Posterior cingulate gyrus (tissue), 11 donors: ENCODE data around the gene LAPTM4A.
"Not testable (repeated sequence)": the region's sequence is repeated elsewhere in the genome, so short reads cannot be mapped to it uniquely, and the experiment has no call there.

Source experiments
- DNase-seq, 10 donors: peaks; one replicate each; pipeline versions ENCODE4 v3.0.0 to v3.0.0-alpha.2; 2020 to 2021; ENCODE audit warnings: mixed read lengths in 3 of 10
- intact Hi-C: fragments of 100-400 bp; cut with DNase I; formaldehyde crosslinking; loops from one replicate; pipeline ENCODE4 v1.15.1; 2023

The LAPTM4A gene

GRCh38 chr2:20051532-20052228 lies at the start of gene LAPTM4A:
TSS of gene LAPTM4A (minus strand) at chr2:20051628. CDS start at chr2:20051520, 108 bp downstream.
- DNase-seq, result peak; percentile 96 to 100 (median 98)
- intact Hi-C loops, result loop anchor here (2.0 to 5.0 kb wide), 2 partner anchors 61 to 149 kb away; partner anchors contain the start of genes TTC32 and WDR35

- intact Hi-C loops, result no loop called here
- no peak for DNase-seq
Observed at GRCh38 chr2:20100711-20101110, 49.3 kb upstream of the LAPTM4A start.

- no peak for DNase-seq
- intact Hi-C loops, result loop anchor here (2.0 kb wide), 1 partner anchor 143 kb away; no protein-coding TSS in a partner anchor
Observed at GRCh38 chr2:20099780-20100179, 48.4 kb upstream of the LAPTM4A start.

DNA sequence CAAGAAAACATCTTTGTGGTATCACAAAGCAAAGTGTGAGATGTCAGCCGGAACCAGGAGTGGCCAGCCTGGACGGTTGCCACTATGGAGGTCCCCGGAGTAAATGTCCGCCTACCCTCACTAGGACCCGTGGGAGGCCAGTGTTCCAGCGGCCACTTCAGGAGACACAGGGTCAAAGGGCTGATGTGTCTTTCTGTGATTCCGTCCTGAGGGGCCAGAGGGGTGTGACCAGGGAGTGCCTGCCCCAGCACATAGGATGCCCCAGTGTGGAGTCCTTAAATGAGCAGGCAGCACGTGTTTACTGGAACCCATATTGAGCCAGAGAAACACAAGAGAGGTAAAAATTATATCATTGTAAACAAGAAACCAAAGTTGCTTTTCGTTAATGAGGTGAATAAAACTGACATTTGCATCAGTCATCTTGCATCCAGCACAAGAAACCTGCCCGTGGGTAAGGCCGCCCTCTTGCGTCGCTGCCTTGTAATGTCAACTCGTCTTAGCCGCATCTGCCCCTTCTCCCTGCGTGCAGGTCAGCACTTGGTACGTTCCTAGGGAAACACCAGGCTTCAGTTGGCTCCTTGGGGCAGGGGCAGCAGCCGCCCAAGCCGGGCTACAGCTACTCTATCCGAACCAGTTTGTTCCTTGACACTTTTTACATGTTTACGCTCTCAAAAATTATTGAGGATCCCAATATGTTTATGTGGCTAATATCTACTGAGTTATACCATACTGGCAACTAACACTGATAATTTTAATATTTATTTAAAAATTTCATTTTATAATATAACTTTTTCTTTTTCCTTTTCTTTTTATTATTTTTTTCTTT lies 46.7 kb upstream of the LAPTM4A start:
- DNase-seq, result peak; percentile 51 to 97 (median 78)
- intact Hi-C loops, result loop anchor here (1.0 to 2.0 kb wide), 2 partner anchors 83 to 141 kb away; no protein-coding TSS in a partner anchor

- DNase-seq, result no peak
- intact Hi-C loops, result no loop called here
Observed at GRCh38 chr2:20095469-20095868, 44.0 kb upstream of the LAPTM4A start.

GRCh38 chr2:20094955-20095354 lies 43.5 kb upstream of the LAPTM4A start:
- intact Hi-C loops, result no loop called here
- DNase-seq, result no peak

GRCh38 chr2:20094142-20094755 lies 42.8 kb upstream of the LAPTM4A start:
- intact Hi-C loops, result no loop called here
- peak in 1 of 10 donors; percentile 57 for DNase-seq

GRCh38 chr2:20093263-20094141 lies 42.1 kb upstream of the LAPTM4A start:
- intact Hi-C loops, result no loop called here
- peak in 1 of 10 donors; percentile 49 for DNase-seq

DNA sequence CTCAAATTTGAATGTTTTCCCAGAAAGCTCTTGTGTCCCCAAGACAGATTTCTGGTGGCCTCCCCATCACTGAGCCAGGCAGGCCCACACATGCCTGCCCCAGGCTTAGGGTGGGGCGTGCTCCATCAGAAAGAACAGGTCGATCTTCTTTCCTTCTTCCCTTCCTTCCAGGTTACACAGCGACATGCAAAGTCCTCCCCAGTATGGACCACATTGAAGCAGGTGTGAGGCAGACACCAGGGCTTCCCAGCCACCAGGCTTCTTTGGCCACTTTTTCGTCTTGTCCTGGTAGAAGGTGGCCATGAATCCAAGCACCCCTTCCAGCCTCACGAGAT lies 41.4 kb upstream of the LAPTM4A start:
- intact Hi-C loops, result no loop called here
- DNase-seq, result peak in 1 of 10 donors; percentile 61

GRCh38 chr2:20092226-20092900 lies 40.9 kb upstream of the LAPTM4A start:
- intact Hi-C loops, result no loop called here

DNA sequence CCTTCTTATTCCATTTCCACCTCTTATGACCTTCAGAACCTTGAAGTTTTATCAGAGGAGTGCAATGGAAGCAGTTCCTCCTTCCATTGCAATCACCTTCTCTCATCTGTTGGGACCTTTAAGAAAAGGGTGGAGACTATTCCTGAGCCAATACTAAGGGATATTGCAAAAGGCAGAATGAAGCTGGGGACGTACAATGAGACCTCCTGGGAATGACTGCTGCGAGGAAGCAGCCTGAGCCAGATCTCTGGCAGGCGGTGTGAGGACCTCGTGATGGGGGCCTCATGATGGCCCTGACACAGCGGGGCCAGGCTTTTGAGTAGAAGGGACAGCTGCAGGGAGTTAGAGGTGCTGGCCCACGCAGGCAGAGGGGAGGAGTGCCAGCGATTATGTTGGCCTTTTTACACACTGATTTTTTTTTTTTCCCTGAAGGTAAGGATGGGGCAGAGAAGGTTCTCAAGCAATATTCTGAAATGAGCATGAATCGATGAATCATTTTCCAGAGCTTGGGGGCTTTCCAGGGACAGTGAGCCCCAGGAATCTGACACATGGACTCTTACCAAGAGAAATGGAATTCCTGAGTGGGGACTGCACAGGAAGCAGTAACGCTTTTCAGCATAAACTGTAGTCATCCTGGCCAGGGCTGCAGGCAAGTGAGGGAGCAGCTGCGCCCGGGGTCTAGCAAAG lies 40.0 kb upstream of the LAPTM4A start:
- intact Hi-C loops, result no loop called here
- no peak for DNase-seq

More at GRCh38 chr2:20092226-20092900, 40.9 kb upstream of the LAPTM4A start:
- peak in 1 of 10 donors; percentile 67 for DNase-seq

DNA sequence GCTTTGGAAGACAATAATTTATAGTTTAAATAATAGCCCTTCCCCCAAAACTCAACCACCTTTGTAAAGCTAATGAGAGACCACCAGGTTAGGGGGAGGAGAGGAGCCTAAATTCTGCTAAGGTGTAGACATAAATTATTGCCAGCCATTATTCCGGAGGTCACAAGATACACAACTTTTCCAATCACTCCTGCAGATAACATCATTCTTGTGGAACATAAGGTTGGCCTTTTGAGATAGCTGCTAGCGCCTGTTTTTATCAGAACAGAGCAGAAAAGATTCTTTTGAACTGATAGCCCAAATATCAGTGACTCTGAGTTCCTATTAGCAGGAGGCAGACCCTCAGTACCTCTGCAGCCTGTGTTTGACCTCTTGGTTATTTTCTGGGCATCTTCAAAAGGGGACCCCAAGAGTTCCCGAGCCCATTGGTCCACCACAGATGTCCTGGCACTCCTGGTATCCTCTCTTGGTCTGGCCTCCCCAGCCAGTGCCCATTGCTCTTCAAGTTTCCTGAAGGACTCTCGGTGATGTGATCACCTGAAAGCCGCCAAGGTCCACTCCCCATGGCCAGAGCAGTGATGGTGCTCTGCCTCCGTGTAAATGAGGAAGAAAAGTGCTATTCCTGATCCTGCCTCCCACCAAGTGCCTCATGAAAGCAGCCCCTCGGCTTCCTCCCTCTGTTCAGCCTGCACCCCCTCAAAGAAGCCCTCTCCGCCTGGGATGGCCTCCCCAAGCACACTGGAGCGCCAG lies 38.5 kb upstream of the LAPTM4A start:
- DNase-seq, result no peak
- intact Hi-C loops, result no loop called here

DNA sequence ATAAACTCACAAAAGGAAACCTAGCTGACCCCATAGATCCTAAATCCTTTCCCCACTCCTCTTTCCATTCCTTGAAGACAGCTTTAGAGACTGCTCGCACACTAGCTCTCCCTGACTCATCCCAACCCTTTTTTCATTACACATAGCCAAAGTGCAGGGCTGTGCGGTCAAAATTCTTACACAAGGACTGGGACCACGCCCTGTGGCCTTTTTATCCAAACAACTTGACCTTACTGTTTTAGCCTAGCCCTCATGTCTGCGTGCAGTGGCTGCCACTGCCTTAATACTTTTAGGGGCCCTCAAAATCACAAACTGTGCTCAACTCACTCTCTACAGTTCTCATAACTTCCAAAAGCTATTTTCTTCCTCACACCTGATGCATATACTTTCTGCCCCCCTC lies 34.5 kb upstream of the LAPTM4A start:
- DNase-seq, intact Hi-C loops: not testable (repeated sequence)

GRCh38 chr2:20082812-20083211 lies 31.4 kb upstream of the LAPTM4A start:
- intact Hi-C loops, DNase-seq: not testable (repeated sequence)

DNA sequence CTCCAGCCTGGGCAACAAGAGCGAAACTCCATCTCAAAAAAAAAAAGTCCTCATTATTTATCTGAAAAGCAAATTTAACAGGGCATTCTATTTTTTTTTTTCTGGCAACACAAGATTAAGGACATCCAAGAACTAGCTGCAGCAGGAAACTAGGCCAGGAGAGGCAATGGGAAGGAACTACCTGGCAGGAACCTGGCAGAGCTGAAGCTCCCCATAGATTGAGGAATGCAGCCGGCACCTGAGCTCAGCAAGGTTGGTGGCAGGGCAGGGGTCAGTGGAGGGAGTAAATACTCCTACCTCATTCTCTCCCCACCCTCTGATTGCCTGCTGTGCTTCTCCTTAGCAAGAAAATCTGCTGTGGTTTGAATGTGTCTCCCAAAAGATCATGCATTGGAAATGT lies 30.4 kb upstream of the LAPTM4A start:
- DNase-seq, result no peak
- intact Hi-C loops, result no loop called here

- intact Hi-C loops, result no loop called here
- no peak for DNase-seq
Observed at GRCh38 chr2:20080839-20081415, 29.5 kb upstream of the LAPTM4A start.

- no peak for DNase-seq
- intact Hi-C loops, result no loop called here
Observed at GRCh38 chr2:20080428-20080827, 29.0 kb upstream of the LAPTM4A start.

DNA sequence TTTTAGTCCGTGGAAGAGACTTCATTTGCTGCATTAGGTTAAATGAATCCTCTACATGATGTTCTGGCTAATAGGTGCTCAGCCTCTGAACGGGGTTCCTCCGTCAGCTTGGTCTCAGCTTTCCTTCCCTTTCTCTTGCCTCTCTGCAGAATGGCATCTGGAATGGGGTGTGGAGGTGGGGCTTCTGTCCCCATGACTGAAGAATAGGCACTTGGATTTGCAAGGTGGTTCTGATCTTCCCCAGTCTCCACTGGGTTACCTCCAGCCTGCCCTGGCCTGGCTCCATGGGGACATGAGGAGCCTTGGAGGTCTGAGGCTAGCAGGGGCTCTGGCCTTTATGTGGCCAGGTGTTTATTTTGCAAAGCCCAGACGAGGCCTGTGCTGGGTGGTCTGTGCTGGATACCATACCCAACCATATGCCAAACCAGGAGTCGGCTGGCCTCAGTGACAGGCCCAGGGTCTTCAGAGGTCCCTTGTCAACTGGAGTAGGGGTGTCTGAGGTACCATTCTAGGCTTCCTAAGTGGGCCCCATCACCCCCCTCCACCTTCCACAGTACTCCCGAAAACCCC lies 28.2 kb upstream of the LAPTM4A start:
- no peak for DNase-seq
- intact Hi-C loops, result no loop called here
